SK-N-SH (cell line): ENCODE data around the gene GRK1. TPM values are rescaled to one million over a fixed set of nuclear protein-coding genes. Genes with fewer than 3 reads are reported as not detected.
A peak's percentile ranks its signal among the peaks of the same experiment; 100 is the strongest.
"Not testable (repeated sequence)": the region's sequence is repeated elsewhere in the genome, so short reads cannot be mapped to it uniquely, and the experiment has no call there.

Source experiments
- CTCF ChIA-PET: fragments of 300-600, 350-600 bp; formaldehyde crosslinking; extraction: SDS; loops from one replicate; lab custom pipeline; 2021; lab: Yijun Ruan, JAX
- POLR2A ChIA-PET: fragments of 350-600 bp; sonication (Branson Sonifier 250); formaldehyde crosslinking; extraction: SDS; loops from one replicate; lab custom pipeline; 2020; ENCODE audit warnings: antibody characterized with exemption, inconsistent platforms; lab: Yijun Ruan, JAX
- DNase-seq: peaks from one replicate; pipeline ENCODE4 v3.0.0; 2012
- H2AFZ ChIP-seq: fragments of 200-600 bp; sonication (generic); 2 replicates; pipeline ENCODE4 v1.8.1; 2016; ENCODE audit warnings: antibody characterized with exemption, mild to moderate bottlenecking, low read depth
- H3F3A ChIP-seq: fragments of 200-600 bp; sonication (generic); replicated peaks from 2 replicates; pipeline ENCODE3; 2016; ENCODE audit warnings: antibody characterized with exemption, mild to moderate bottlenecking; ENCODE audit not compliant: insufficient read depth
- H3K27ac ChIP-seq, 2 experiments: fragments of 200-500 bp in 1 of 2; fragments of 200-600 bp in 1 of 2; sonication (Bioruptor generic) in 1 of 2; sonication (generic), shearing (Covaris generic) in 1 of 2; 2 replicates each; pipeline versions ENCODE4 v1.5.1 to v1.6.1; 2014 to 2016; ENCODE audit warnings: low read depth in 2 of 2, inconsistent platforms in 1 of 2, low read length in 1 of 2, mild to moderate bottlenecking in 1 of 2, mixed read lengths in 1 of 2
- H3K27me3 ChIP-seq: fragments of 200-600 bp; sonication (generic), shearing (Covaris generic); 2 replicates; pipeline ENCODE4 v1.6.1; 2016; ENCODE audit warnings: mixed run types; ENCODE audit not compliant: insufficient read depth
- H3K36me3 ChIP-seq, 2 experiments: fragments of 200-500 bp in 1 of 2; fragments of 200-600 bp in 1 of 2; sonication (Bioruptor generic) in 1 of 2; sonication (generic) in 1 of 2; replicated peaks in 1 of 2; 2 replicates each; pipeline versions ENCODE3 to v1.5.1; 2014 to 2016; ENCODE audit warnings: low read length in 1 of 2, mild to moderate bottlenecking in 1 of 2; ENCODE audit not compliant: insufficient read depth in 2 of 2, control insufficient read depth in 1 of 2
- H3K4me1 ChIP-seq, 2 experiments: fragments of 200-500 bp in 1 of 2; fragments of 200-600 bp in 1 of 2; sonication (Bioruptor generic) in 1 of 2; sonication (generic), shearing (Covaris generic) in 1 of 2; 2 replicates each; pipeline versions ENCODE4 v1.5.1 to v1.6.1; 2014 to 2016; ENCODE audit warnings: low read depth in 1 of 2, low read length in 1 of 2, mixed run types in 1 of 2; ENCODE audit not compliant: insufficient read depth in 2 of 2, control insufficient read depth in 1 of 2
- H3K4me2 ChIP-seq: fragments of 200-600 bp; sonication (generic), shearing (Covaris generic); 2 replicates; pipeline ENCODE4 v1.6.1; 2017; ENCODE audit warnings: mixed run types
- H3K4me3 ChIP-seq, 2 experiments: fragments of 200-500 bp in 1 of 2; fragments of 200-600 bp in 1 of 2; sonication (Bioruptor generic) in 1 of 2; sonication (generic), shearing (Covaris generic) in 1 of 2; 2 replicates each; pipeline versions ENCODE4 v1.5.1 to v1.8.1; 2014 to 2016; ENCODE audit warnings: low read depth in 2 of 2, inconsistent platforms in 1 of 2, low read length in 1 of 2, mild to moderate bottlenecking in 1 of 2, mixed read lengths in 1 of 2, moderate library complexity in 1 of 2
- H3K79me2 ChIP-seq: fragments of 200-600 bp; sonication (generic); 2 replicates; pipeline ENCODE4 v1.8.1; 2017; ENCODE audit warnings: mild to moderate bottlenecking; ENCODE audit not compliant: insufficient read depth
- H3K9ac ChIP-seq: fragments of 200-600 bp; sonication (generic); 2 replicates; pipeline ENCODE4 v1.6.1; 2017; ENCODE audit warnings: mixed run types
- H3K9me2 ChIP-seq: fragments of 200-600 bp; sonication (generic); 2 replicates; pipeline ENCODE4 v1.6.1; 2017; ENCODE audit warnings: mixed run types
- H3K9me3 ChIP-seq: fragments of 200-600 bp; sonication (generic); 2 replicates; pipeline ENCODE4 v1.6.1; 2017; ENCODE audit warnings: mixed run types, mild to moderate bottlenecking, moderate library complexity
- H4K20me1 ChIP-seq: fragments of 200-600 bp; sonication (generic); 2 replicates; pipeline ENCODE4 v1.6.1; 2017; ENCODE audit warnings: mild to moderate bottlenecking, mixed run types; ENCODE audit not compliant: insufficient read depth
- CHD2 ChIP-seq: fragments of 150-350 bp; IDR thresholded peaks from 2 replicates; pipeline ENCODE4 v1.6.1; 2018; ENCODE audit warnings: low read length; ENCODE audit not compliant: partially characterized antibody
- CTCF ChIP-seq: fragments of 200-600 bp; sonication (generic); IDR thresholded peaks from 2 replicates; pipeline ENCODE4 v1.6.1; 2017; ENCODE audit warnings: antibody characterized with exemption, mild to moderate bottlenecking, moderate library complexity
- ELF1 ChIP-seq: IDR thresholded peaks from 2 replicates; pipeline ENCODE4 v1.4.0; 2012
- EZH2phosphoT487 ChIP-seq: fragments of 200-600 bp; sonication (generic); IDR thresholded peaks from 2 replicates; pipeline ENCODE4 v1.6.1; 2017; ENCODE audit warnings: low read depth, mixed run types, mild to moderate bottlenecking, antibody characterized with exemption, moderate library complexity, borderline replicate concordance
- FOXJ3 ChIP-seq: sonication (generic); formaldehyde crosslinking; IDR thresholded peaks from 2 replicates; pipeline ENCODE4 v1.5.1; 2020; ENCODE audit warnings: mild to moderate bottlenecking, missing genetic modification reagents
- GABPA ChIP-seq: IDR thresholded peaks from 2 replicates; pipeline ENCODE4 v1.4.0; 2012; ENCODE audit warnings: low read depth, mild to moderate bottlenecking
- JUND ChIP-seq: IDR thresholded peaks from 2 replicates; pipeline ENCODE4 v1.4.0; 2012
- NFIC ChIP-seq: IDR thresholded peaks from 2 replicates; pipeline ENCODE4 v1.4.0; 2012; ENCODE audit warnings: borderline replicate concordance
- POLR2AphosphoS5 ChIP-seq: IDR thresholded peaks from 2 replicates; pipeline ENCODE4 v1.6.1; 2012; ENCODE audit warnings: low read depth, low read length
- RAD21 ChIP-seq: IDR thresholded peaks from 2 replicates; pipeline ENCODE4 v1.6.1; 2012; ENCODE audit warnings: mild to moderate bottlenecking, low read length
- RXRA ChIP-seq: IDR thresholded peaks from 2 replicates; pipeline ENCODE4 v1.4.0; 2012; ENCODE audit warnings: low read depth, mild to moderate bottlenecking, borderline replicate concordance
- SMC3 ChIP-seq: IDR thresholded peaks from 2 replicates; pipeline ENCODE4 v1.6.1; 2012; ENCODE audit warnings: low read depth, low read length, improper control_type of control experiment
- TCF12 ChIP-seq: IDR thresholded peaks from 2 replicates; pipeline ENCODE4 v1.4.0; 2012
- WGBS: methylation state at CpG from one replicate; pipeline ENCODE4 v1.1.6; 2017; ENCODE audit warnings: low lambda C conversion rate; 5-methylcytosine and 5-hydroxymethylcytosine counted together
- polyA plus RNA-seq, 3 experiments: library from polyadenylated mRNA; depleted of rRNA; stranded (reverse); fragments of >200 nt; gene quantifications; 2 replicates each; pipeline ENCODE4 v1.2.3, GENCODE V29; 2012
- TF ChIP-seq, protein P1 (sequence below): IDR thresholded peaks from 2 replicates; pipeline ENCODE4 v1.4.0; 2012; ENCODE audit warnings: low read depth, borderline replicate concordance

Gene GRK1
- polyA plus RNA-seq, 1 of the 3 experiments (the other 2 are of a cell fraction): 0.12 TPM

GRCh38 chr13:113621498-113621897 is 45.5 kb upstream of the GRK1 start:
- H2AFZ ChIP-seq, POLR2A ChIA-PET, H3K4me3 ChIP-seq, H3K36me3 ChIP-seq, DNase-seq, H3K4me2 ChIP-seq, H3K9me3 ChIP-seq, H3K9me2 ChIP-seq, H3K27me3 ChIP-seq, H3K27ac ChIP-seq, H3K9ac ChIP-seq: not testable (repeated sequence)
- 86% methylated on average over 13 of the region's 13 CpGs for WGBS
- H3F3A ChIP-seq: peaks cover 17% of the 10 kb centered on the region
- H3K79me2 ChIP-seq: peaks cover 35% of the 10 kb centered on the region
- H3K4me1 ChIP-seq: peaks cover 10 to 15% of the 10 kb centered on the region in 2 experiments; a peak in 3 of 4 replicates
- CTCF ChIA-PET: interaction anchor here (0.7 to 1.2 kb wide), 7 partner anchors 10 to 164 kb away, joined by 3 to 6 read pairs (median 3); no protein-coding TSS in a partner anchor
- H4K20me1 ChIP-seq: peaks cover 51% of the 10 kb centered on the region
- TF ChIP-seq RAD21: peak; percentile 53
- peak; percentile 51 for TF ChIP-seq CTCF
- TF ChIP-seq SMC3: peak; percentile 16; the same call in 1 of the 2 replicates

GRCh38 chr13:113621986-113622550 is 45.0 kb upstream of the GRK1 start:
- H3K36me3 ChIP-seq, H3K27me3 ChIP-seq, H3K9me2 ChIP-seq, H3K9ac ChIP-seq, H3K4me2 ChIP-seq, H3K4me3 ChIP-seq, H3K9me3 ChIP-seq, H3K27ac ChIP-seq, POLR2A ChIA-PET, DNase-seq, H2AFZ ChIP-seq: not testable (repeated sequence)
- CTCF ChIA-PET: interaction anchor here (1.1 kb wide), 1 partner anchor 165 kb away, joined by 3 read pairs; no protein-coding TSS in a partner anchor
- WGBS: 96% methylated on average over 20 of the region's 20 CpGs
- Histone ChIP-seq H4K20me1 (peaks cover 51% of the 10 kb centered on the region), H3K4me1 (peaks cover 11 to 15% of the 10 kb centered on the region in 2 experiments; a peak in 3 of 4 replicates), H3F3A (peaks cover 17% of the 10 kb centered on the region), H3K79me2 (peaks cover 34% of the 10 kb centered on the region)

GRCh38 chr13:113622791-113623490 is 44.1 kb upstream of the GRK1 start:
- H3K9me2 ChIP-seq: no peaks in the 10 kb centered on the region
- no peak overlapping the region for H2AFZ ChIP-seq
- no peak for DNase-seq
- 93% methylated on average over 18 of the region's 29 CpGs for WGBS
- H3K36me3 ChIP-seq: peaks cover 4 to 8% of the 10 kb centered on the region in 2 experiments
- POLR2A ChIA-PET: no interaction called here
- no peaks in the 10 kb centered on the region for H3K9me3 ChIP-seq
- no peak overlapping the region for H3K4me3 ChIP-seq
- peaks cover 17% of the 10 kb centered on the region for H3F3A ChIP-seq
- H3K27me3 ChIP-seq: no peaks in the 10 kb centered on the region
- H3K4me2 ChIP-seq: no peak overlapping the region
- no peak overlapping the region for H3K27ac ChIP-seq
- peaks cover 48% of the 10 kb centered on the region for H4K20me1 ChIP-seq
- H3K79me2 ChIP-seq: peaks cover 27% of the 10 kb centered on the region
- no peak overlapping the region for H3K9ac ChIP-seq
- CTCF ChIA-PET: interaction anchor here (1.7 kb wide), 1 partner anchor 102 kb away, joined by 5 read pairs; no protein-coding TSS in a partner anchor
- H3K4me1 ChIP-seq: peaks cover 9 to 15% of the 10 kb centered on the region in 2 experiments; a peak in 3 of 4 replicates
- TF ChIP-seq JUND (no peak), GABPA (no peak), NFIC (no peak), POLR2AphosphoS5 (no peak), ELF1 (no peak), EZH2phosphoT487 (no peak), RAD21 (no peak), RXRA (no peak), CTCF (no peak), CHD2 (no peak), FOXJ3 (no peak), TCF12 (no peak)
- TF ChIP-seq, protein P1, sequence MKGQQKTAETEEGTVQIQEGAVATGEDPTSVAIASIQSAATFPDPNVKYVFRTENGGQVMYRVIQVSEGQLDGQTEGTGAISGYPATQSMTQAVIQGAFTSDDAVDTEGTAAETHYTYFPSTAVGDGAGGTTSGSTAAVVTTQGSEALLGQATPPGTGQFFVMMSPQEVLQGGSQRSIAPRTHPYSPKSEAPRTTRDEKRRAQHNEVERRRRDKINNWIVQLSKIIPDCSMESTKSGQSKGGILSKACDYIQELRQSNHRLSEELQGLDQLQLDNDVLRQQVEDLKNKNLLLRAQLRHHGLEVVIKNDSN: no peak
